HEK293 (cell line): ENCODE data around the gene MMAB.

Experiments
- CTCF ChIA-PET: fragments of 350-600 bp; formaldehyde crosslinking; extraction: SDS; loops from one replicate; lab custom pipeline; 2021; ENCODE audit warnings: antibody characterized with exemption; lab: Yijun Ruan, JAX
- POLR2A ChIA-PET: fragments of 300-600 bp; formaldehyde crosslinking; extraction: SDS; loops from one replicate; lab custom pipeline; 2020; ENCODE audit warnings: antibody characterized with exemption, inconsistent platforms; lab: Yijun Ruan, JAX
- H3K27ac ChIP-seq: fragments of 200-500 bp; sonication (Bioruptor generic); 2 replicates; pipeline ENCODE4 v1.5.1; 2014; ENCODE audit warnings: low read depth, low read length, control low read depth, inconsistent platforms; ENCODE audit errors: extremely low read depth
- H3K36me3 ChIP-seq, 2 experiments: fragments of 200-500 bp in 1 of 2; sonication (Bioruptor generic) in 1 of 2; 1 replicate in 1 of 2; 2 replicates in 1 of 2; pipeline ENCODE4 v1.5.1; 2014 to 2017; ENCODE audit warnings: inconsistent platforms in 2 of 2, low read length in 2 of 2; ENCODE audit not compliant: control insufficient read depth in 2 of 2, insufficient read depth in 1 of 2
- H3K4me1 ChIP-seq: fragments of 200-500 bp; sonication (Bioruptor generic); 2 replicates; pipeline ENCODE4 v1.5.1; 2014; ENCODE audit warnings: mild to moderate bottlenecking, low read length, inconsistent platforms; ENCODE audit not compliant: control insufficient read depth, insufficient read depth
- H3K4me3 ChIP-seq: 2 replicates; pipeline ENCODE4 v1.5.1; 2011; ENCODE audit warnings: low read depth, mild to moderate bottlenecking, control low read depth, low read length, moderate library complexity
- H3K9me3 ChIP-seq: fragments of 200-500 bp; sonication (Bioruptor generic); 2 replicates; pipeline ENCODE4 v1.5.1; 2014; ENCODE audit warnings: low read depth, low read length, inconsistent platforms; ENCODE audit not compliant: control insufficient read depth, insufficient read depth
- INSM2 ChIP-seq: fragments of 450-650 bp; formaldehyde crosslinking; IDR thresholded peaks from 2 replicates; pipeline ENCODE4 v1.5.1; 2016; ENCODE audit warnings: missing biosample characterization, missing genetic modification characterization
- KLF10 ChIP-seq: fragments of 450-650 bp; IDR thresholded peaks from 2 replicates; pipeline ENCODE4 v1.5.1; 2018; ENCODE audit warnings: missing biosample characterization, mild to moderate bottlenecking, missing genetic modification characterization
- KLF7 ChIP-seq: fragments of 450-650 bp; formaldehyde crosslinking; IDR thresholded peaks from 2 replicates; pipeline ENCODE4 v1.5.1; 2016; ENCODE audit warnings: missing biosample characterization, missing genetic modification characterization, borderline replicate concordance
- SP2 ChIP-seq: fragments of 450-650 bp; formaldehyde crosslinking; IDR thresholded peaks from 2 replicates; pipeline ENCODE4 v1.5.1; 2016; ENCODE audit warnings: missing biosample characterization, missing genetic modification characterization
- WT1 ChIP-seq: fragments of 450-650 bp; formaldehyde crosslinking; IDR thresholded peaks from 2 replicates; pipeline ENCODE4 v1.5.1; 2016; ENCODE audit warnings: missing biosample characterization, missing genetic modification characterization
- ZBTB6 ChIP-seq: fragments of 450-650 bp; formaldehyde crosslinking; IDR thresholded peaks from 2 replicates; pipeline ENCODE4 v1.5.1; 2017; ENCODE audit warnings: missing biosample characterization, missing genetic modification characterization
- ZNF10 ChIP-seq: fragments of 450-650 bp; formaldehyde crosslinking; IDR thresholded peaks from 2 replicates; pipeline ENCODE4 v1.5.1; 2017; ENCODE audit warnings: missing biosample characterization, missing genetic modification characterization
- ZNF133 ChIP-seq: fragments of 450-650 bp; formaldehyde crosslinking; IDR thresholded peaks from 2 replicates; pipeline ENCODE4 v1.5.1; 2016; ENCODE audit warnings: missing biosample characterization, missing genetic modification characterization
- ZNF16 ChIP-seq: fragments of 450-650 bp; formaldehyde crosslinking; IDR thresholded peaks from 2 replicates; pipeline ENCODE4 v1.5.1; 2016; ENCODE audit warnings: low read depth, missing biosample characterization, missing genetic modification characterization
- ZNF184 ChIP-seq: fragments of 450-650 bp; IDR thresholded peaks from 2 replicates; pipeline ENCODE4 v1.5.1; 2018; ENCODE audit warnings: missing biosample characterization, mild to moderate bottlenecking, missing genetic modification characterization
- ZNF211 ChIP-seq: fragments of 450-650 bp; formaldehyde crosslinking; IDR thresholded peaks from 2 replicates; pipeline ENCODE4 v1.5.1; 2016; ENCODE audit warnings: low read depth, missing biosample characterization, missing genetic modification characterization
- ZNF214 ChIP-seq: fragments of 450-650 bp; formaldehyde crosslinking; IDR thresholded peaks from 2 replicates; pipeline ENCODE4 v1.5.1; 2017; ENCODE audit warnings: missing biosample characterization, mild to moderate bottlenecking, missing genetic modification characterization, borderline replicate concordance
- ZNF280D ChIP-seq: fragments of 450-650 bp; formaldehyde crosslinking; IDR thresholded peaks from 2 replicates; pipeline ENCODE4 v1.5.1; 2016; ENCODE audit warnings: missing biosample characterization, missing genetic modification characterization
- ZNF560 ChIP-seq: fragments of 450-650 bp; formaldehyde crosslinking; IDR thresholded peaks from 2 replicates; pipeline ENCODE4 v1.5.1; 2017; ENCODE audit warnings: missing biosample characterization, missing genetic modification characterization, borderline replicate concordance
- ZNF596 ChIP-seq: fragments of 450-650 bp; IDR thresholded peaks from 2 replicates; pipeline ENCODE4 v1.5.0; 2018; ENCODE audit warnings: missing biosample characterization, mild to moderate bottlenecking, missing genetic modification characterization, moderate library complexity
- TF ChIP-seq, protein P1 (sequence below): fragments of 450-650 bp; formaldehyde crosslinking; IDR thresholded peaks from 2 replicates; pipeline ENCODE4 v1.5.1; 2016; ENCODE audit warnings: missing biosample characterization, missing genetic modification characterization, borderline replicate concordance
- TF ChIP-seq, protein P2 (sequence below): fragments of 450-650 bp; formaldehyde crosslinking; IDR thresholded peaks from 2 replicates; pipeline ENCODE4 v1.5.1; 2017; ENCODE audit warnings: missing biosample characterization, missing genetic modification characterization
- TF ChIP-seq, protein P3 (sequence below): fragments of 450-650 bp; formaldehyde crosslinking; IDR thresholded peaks from 2 replicates; pipeline ENCODE4 v1.5.1; 2016; ENCODE audit warnings: missing biosample characterization, missing genetic modification characterization
- TF ChIP-seq, protein P4 (sequence below): fragments of 450-650 bp; formaldehyde crosslinking; IDR thresholded peaks from 2 replicates; pipeline ENCODE4 v1.5.1; 2017; ENCODE audit warnings: missing biosample characterization, missing genetic modification characterization

The MMAB gene

GRCh38 chr12:109525279-109525585 lies 48.1 kb downstream of the MMAB start:
- H3K9me3 ChIP-seq, result no peaks in the 10 kb centered on the region

More at GRCh38 chr12:109525279-109525585, 48.1 kb downstream of the MMAB start:
- H3K4me3 ChIP-seq, result no peak overlapping the region
- H3K4me1 ChIP-seq, result no peaks in the 10 kb centered on the region
- POLR2A ChIA-PET, result interaction anchor here (0.9 kb wide), 1 partner anchor 20 kb away, joined by 3 read pairs; no protein-coding TSS in a partner anchor
- H3K27ac ChIP-seq, result no peak overlapping the region
- H3K36me3 ChIP-seq, result peaks cover 13 to 71% of the 10 kb centered on the region in 2 experiments; a peak in 2 of 3 replicates
- CTCF ChIA-PET, result interaction anchor here (0.5 to 2.0 kb wide), 3 partner anchors 50 to 250 kb away, joined by 3 to 7 read pairs (median 4); no protein-coding TSS in a partner anchor
- TF ChIP-seq INSM2 (tag by site-specific recombination) (no peak), KLF7 (tag by site-specific recombination) (no peak), ZNF184 (tag by site-specific recombination) (no peak), ZNF10 (no peak), SP2 (tag by site-specific recombination) (no peak), ZNF211 (tag by site-specific recombination) (no peak), ZNF596 (tag by site-specific recombination) (no peak), WT1 (tag by site-specific recombination) (no peak), KLF10 (tag by site-specific recombination) (no peak), ZNF280D (no peak), ZNF214 (tag by site-specific recombination) (no peak), ZNF133 (no peak), ZNF560 (tag by site-specific recombination) (no peak), ZBTB6 (tag by site-specific recombination) (no peak), ZNF16 (tag by site-specific recombination) (no peak)
- TF ChIP-seq, protein P1, sequence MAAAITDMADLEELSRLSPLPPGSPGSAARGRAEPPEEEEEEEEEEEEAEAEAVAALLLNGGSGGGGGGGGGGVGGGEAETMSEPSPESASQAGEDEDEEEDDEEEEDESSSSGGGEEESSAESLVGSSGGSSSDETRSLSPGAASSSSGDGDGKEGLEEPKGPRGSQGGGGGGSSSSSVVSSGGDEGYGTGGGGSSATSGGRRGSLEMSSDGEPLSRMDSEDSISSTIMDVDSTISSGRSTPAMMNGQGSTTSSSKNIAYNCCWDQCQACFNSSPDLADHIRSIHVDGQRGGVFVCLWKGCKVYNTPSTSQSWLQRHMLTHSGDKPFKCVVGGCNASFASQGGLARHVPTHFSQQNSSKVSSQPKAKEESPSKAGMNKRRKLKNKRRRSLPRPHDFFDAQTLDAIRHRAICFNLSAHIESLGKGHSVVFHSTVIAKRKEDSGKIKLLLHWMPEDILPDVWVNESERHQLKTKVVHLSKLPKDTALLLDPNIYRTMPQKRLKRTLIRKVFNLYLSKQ, result no peak
- TF ChIP-seq, protein P2, sequence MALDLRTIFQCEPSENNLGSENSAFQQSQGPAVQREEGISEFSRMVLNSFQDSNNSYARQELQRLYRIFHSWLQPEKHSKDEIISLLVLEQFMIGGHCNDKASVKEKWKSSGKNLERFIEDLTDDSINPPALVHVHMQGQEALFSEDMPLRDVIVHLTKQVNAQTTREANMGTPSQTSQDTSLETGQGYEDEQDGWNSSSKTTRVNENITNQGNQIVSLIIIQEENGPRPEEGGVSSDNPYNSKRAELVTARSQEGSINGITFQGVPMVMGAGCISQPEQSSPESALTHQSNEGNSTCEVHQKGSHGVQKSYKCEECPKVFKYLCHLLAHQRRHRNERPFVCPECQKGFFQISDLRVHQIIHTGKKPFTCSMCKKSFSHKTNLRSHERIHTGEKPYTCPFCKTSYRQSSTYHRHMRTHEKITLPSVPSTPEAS (tag by site-specific recombination), result no peak
- TF ChIP-seq, protein P3, sequence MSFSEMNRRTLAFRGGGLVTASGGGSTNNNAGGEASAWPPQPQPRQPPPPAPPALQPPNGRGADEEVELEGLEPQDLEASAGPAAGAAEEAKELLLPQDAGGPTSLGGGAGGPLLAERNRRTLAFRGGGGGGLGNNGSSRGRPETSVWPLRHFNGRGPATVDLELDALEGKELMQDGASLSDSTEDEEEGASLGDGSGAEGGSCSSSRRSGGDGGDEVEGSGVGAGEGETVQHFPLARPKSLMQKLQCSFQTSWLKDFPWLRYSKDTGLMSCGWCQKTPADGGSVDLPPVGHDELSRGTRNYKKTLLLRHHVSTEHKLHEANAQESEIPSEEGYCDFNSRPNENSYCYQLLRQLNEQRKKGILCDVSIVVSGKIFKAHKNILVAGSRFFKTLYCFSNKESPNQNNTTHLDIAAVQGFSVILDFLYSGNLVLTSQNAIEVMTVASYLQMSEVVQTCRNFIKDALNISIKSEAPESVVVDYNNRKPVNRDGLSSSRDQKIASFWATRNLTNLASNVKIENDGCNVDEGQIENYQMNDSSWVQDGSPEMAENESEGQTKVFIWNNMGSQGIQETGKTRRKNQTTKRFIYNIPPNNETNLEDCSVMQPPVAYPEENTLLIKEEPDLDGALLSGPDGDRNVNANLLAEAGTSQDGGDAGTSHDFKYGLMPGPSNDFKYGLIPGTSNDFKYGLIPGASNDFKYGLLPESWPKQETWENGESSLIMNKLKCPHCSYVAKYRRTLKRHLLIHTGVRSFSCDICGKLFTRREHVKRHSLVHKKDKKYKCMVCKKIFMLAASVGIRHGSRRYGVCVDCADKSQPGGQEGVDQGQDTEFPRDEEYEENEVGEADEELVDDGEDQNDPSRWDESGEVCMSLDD, result no peak
- TF ChIP-seq, protein P4, sequence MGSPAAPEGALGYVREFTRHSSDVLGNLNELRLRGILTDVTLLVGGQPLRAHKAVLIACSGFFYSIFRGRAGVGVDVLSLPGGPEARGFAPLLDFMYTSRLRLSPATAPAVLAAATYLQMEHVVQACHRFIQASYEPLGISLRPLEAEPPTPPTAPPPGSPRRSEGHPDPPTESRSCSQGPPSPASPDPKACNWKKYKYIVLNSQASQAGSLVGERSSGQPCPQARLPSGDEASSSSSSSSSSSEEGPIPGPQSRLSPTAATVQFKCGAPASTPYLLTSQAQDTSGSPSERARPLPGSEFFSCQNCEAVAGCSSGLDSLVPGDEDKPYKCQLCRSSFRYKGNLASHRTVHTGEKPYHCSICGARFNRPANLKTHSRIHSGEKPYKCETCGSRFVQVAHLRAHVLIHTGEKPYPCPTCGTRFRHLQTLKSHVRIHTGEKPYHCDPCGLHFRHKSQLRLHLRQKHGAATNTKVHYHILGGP, result no peak
- TF ChIP-seq, all 188 proteins: peak for 0
